Activated CD4-positive, CD25-positive, alpha-beta regulatory T cell treated with anti-CD3 and anti-CD28 coated beads, Interleukin-2, amount 50 U/mL, for 72 hours (primary cell): ENCODE results near the gene UNC13D.
"Not testable (repeated sequence)": the region's sequence is repeated elsewhere in the genome, so short reads cannot be mapped to it uniquely, and the experiment has no call there.

ENCODE experiments used
- DNase-seq: peaks from one replicate; pipeline ENCODE4 v3.0.0; 2021

Gene UNC13D

DNA sequence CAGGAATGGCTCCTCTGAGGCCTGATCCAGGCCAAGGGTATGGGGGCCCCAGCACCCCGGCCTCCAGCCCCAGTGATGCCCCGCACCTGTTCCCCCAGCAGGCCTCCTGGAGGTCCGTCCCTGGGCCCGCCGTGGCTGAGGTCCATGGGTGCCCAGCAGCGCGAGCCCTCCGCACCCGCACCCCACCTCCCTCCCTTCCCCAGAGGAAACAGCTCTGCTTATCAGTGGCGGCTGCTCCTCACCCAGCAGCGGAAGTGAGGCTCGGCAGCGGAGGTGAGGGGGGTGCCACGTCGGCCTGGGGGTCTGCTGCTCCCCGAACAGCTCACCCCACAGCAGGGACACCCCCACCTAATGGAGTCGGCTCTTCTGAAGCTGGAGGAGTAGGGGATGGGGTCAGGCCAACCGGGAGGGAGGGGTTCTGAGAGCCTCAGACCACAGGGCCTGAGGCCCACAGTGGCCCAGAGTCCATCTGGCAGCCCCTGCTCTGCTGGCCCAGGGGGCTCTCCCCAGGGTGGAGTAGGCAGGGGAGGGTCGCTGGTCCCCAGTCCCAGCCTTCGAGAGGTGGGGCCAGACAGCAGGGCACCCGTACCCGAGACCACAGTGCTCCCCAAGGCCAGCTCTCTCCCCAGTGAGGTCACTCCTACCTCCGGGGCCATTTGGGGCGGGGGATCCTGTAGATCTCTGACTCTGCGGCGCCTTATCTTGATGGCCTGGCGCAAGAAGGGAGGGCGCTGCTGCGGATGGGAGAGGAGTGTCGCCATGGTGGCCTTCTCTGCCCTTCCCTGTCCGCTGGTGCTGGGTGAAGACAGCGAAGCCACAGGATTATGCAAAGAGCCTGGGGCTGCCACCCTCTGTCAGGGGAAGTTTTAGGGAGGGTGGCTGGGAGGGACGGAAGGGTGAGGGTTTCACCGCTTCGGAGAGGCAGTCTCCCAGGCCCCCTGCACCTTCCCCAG, at the start of gene UNC13D:
Gene UNC13D (minus strand): TSS at position 828 of the 953 bp plus-strand sequence. CDS start 67 bp downstream, at position 761.
- DNase-seq = peak; percentile 61

DNA sequence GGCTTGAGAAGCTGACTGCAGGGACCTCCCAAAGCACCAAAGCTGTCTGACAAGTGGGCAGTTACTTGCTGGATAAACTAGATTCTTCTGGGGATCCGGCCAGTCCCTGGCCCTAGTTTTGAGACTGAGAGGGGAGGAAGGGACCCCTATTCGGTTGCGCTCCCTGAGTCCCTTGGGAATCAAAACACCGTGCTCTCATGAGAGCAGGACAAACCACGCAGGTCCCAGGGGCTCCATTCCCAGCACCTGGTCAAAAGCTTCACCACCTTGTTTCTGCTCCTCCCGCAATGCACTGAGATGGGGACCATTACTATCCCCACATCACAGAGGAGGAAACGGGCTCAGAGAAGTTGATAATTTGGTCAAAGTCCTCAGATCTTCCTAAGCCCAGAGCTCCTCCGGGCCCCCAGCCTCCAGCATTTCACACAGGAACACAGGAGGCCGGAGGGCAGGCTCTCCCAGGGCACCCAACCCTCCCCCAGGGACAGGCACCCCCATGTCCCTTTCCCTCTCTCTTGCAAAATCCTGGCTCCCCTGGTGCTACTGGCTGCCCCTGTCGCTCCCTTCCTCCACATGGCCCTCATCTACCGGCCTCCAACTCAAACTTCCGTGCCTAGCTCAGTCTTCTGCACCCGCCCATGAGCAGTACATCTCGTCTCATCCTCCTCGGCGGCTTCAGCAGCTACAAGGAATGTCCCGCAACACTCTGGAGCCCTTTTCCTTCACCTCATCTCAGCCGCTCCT, 49.3 kb upstream of the UNC13D start:
- DNase-seq = no peak

DNA sequence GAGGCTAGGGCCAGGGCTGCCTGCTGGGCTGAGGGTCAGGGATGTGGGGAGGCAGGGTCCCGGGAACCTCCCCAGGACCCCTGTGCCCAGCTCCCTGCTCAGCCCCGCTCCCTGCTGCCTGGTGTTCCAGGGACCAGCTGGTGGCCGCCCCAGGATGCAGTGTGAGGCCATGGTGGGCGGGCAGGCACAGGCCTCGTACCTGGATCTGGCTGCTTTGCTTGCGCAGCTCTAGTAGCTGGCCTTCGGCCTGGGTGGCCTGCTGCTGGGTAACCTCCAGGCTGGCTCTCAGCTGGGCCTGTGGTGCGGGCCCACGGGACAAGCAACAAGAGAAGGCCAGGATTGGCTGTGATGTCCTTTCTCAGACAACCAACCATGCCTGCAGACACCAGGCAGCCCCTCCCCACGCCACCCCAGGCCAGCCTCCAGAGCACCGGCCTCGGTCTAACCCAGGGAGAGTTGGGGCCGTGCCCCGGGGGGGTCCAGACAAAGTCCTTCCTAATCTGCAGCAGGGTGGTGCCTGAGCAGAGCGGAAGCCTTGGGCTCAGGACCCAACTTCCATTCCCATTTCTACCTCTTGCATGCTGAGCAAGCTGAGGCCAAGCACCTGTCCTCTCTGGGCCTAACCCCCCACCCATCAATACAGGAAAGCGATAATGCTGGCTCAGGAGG, 48.5 kb upstream of the UNC13D start:
- no peak for DNase-seq

DNA sequence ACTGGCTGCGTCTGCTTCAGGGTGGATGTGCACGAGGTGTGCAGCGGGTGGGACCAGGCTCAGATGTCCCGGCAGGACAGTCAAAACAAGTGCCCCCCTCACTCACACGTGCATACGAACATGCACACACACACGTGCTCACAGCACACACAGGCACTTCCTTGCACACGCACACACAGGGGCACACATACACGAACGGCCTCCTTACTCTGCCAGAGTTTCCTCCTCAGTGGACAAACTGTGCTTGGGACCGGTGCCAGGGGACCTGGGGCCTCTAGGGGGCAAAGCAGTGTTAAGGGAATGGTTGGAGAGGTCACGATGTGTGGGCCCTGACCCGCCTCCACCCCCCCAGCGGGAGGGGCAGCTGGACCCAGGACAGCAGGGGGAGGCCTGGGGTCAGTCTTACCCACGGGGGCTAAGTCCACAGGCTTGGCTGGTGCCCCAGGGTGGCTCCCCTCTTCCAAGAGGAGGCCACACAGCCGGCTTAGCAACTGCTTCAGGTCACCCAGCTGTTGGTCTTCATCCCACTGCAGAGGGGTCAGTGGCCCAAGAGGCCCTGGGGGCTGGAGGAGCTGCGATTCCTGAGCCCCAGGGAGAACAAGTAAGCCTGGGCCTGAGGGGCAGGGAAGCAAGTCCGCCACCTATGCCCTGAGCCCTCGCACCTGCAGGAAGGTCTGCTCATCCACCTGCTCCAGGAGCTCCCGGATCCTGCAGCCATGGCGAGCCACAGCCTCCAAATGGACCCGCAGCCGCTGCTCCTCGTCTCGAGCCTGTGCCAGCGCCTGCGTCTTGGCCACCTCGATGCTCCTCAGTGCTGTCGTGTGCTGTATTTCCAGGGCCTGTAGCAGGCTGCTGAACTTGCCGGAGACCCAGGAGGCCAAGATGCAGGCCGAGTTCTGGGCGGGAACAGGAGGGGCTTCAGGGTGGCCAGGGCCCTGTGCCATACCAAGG, 47.7 kb upstream of the UNC13D start:
- no peak for DNase-seq

DNA sequence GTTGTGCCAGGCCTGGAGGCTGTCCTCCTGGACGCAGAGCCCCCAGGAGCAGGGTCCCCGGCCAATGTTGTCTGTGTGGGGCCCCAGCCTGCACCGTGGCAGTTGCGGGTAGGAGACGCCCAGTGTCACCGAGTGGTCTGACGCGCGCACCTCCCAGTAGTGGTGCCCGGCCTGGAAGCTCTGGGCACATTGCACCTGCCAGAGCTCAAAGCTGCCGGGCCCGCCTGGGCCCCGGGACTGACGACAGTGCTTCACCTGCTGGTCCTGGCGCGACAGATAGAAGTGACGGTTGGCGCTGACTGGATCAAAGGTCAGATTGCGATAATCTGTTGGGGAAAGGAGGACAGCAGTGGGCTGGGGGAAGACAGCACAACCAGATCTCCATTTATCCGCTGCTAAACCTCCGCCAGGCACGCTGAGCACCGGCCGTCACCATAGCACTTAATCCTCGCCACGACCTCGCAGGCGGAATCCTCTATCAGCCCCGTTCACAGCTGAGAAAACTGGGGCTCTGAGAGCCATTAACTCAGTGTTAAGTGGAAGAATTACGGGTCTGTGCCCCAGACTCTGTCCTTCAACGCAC, 46.9 kb upstream of the UNC13D start:
- no peak for DNase-seq

DNA sequence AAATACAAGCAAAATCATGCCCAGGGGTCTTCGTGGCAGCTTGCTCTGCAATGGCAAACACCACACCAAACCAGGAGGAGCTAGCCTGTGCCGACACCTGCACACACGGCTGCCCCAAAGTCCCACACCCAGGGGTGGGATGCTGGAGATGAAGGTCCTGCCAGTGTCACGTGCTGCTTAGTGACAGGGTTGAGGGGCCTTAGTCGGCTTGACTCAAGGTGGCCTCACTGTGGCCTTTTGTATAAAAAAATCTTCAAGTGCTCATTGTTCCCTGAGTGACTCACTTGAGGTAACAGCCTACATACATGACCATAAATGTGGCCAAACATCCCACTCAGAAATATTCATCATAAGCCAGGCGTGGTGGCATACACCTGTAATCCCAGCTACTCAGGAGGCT, 45.2 kb upstream of the UNC13D start:
- DNase-seq = no peak

DNA sequence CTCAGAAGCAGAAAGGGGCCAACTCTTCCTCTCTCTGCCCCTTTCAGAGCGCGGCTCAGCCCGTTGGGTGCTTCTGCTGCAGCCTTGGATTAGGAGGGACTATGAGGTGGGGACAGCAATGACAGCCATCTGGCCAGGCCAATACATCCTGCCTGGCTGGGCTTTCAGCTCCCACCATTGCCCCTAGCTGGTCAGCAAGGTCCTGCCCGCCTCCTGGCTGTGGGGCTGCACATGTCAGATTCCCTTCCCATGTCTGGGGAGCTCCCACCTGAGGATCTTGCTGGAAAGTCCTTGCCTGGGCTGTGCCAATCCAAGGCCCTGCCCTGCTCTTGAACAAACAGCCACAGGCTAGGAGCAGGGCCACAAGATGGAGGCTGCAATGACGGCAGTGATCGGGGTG, 44.3 kb upstream of the UNC13D start:
- DNase-seq = no peak

DNA sequence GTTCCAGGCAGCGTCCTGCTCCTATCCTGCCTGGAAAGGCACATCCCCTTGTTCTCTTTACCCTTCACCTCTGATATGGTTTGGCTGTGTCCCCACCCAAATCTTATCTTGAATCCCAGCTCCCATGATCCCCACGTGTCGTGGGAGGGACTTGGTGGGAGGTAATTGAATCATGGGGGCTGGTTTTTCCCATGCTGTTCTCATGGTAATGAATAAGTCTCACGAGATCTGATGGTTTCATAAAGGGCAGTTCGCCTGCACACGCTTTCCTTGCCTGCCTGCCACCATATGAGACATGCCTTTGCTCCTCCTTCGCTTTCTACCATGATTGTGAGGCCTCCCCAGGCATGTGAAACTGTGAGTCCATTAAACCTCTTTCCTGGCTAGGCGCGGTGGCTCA, 41.7 kb upstream of the UNC13D start:
- not testable (repeated sequence) for DNase-seq

DNA sequence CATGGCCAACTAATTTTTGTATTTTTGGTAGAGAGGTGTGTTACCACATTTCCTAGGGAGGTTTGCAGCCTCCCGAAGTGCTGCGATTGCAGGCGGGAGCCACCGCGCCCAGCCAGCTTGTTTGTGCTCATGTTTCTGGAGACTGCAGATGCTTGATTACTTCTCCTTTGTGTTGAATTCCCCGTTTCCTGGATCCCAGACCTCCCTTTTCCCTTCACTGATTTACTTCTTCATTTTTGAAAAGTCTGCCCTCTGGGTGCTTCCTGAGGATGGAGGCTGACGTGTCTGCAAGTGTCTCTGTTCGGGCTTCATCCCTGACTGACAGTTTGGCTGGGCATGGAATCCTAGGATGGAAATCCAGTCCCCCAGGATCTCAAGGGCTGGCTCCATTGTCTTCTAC, 41.2 kb upstream of the UNC13D start:
- DNase-seq = no peak

DNA sequence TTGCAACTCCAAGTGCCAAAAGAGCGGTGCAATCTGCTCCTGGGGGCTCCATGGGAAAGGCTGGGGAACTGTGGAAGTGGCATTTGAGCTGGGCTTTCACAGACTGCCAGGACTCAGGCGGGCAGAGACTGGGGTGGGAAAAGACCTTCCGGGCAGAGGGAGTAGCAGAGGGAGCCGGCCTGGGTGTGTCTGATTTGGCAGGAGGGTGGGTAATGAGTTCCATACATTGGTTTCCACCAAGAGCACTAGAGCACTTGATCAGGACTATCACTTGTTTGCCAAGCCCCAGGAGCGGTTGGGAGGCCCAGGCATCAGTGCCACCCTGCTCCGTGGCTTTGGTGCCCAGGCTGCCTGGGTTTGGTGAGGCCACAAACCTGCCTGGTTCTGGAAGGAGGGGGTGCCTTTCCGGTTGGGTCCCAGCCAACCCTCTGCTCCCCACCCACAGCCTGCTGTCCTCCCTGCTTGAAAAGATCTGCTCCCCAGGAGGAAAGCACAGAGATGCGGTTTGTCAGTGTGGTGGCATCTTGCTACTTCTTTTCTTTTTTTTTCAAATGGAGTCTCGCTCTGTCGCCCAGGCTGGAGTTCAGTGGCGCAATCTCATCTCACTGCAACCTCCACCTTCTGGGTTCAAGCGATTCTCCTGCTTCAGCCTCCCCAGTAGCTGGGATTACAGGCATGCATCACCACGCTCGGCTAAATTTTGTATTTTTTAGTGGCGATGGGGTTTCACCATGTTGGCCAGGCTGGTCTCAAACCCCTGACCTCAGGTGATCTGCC, 37.7 kb upstream of the UNC13D start:
- DNase-seq = no peak

DNA sequence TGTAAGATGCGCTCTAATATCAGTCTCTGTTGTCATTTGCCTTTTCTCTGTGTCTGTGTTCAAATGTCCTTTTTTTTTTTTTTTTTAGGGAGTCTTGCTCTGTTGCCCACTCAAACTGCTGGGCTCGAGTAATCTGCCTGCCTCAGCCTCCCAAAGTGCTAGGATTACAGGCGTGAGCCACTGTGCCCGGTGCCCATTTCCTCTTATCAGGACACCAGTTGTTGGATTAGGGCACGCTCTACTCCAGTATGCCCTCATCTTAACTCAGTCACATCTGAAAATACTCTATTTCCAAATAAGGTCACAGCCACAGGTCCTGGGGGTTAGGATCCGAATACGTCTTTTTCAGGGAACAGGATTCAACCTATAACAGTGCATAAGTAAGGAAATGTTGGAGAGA, 36.1 kb upstream of the UNC13D start:
- no peak for DNase-seq

DNA sequence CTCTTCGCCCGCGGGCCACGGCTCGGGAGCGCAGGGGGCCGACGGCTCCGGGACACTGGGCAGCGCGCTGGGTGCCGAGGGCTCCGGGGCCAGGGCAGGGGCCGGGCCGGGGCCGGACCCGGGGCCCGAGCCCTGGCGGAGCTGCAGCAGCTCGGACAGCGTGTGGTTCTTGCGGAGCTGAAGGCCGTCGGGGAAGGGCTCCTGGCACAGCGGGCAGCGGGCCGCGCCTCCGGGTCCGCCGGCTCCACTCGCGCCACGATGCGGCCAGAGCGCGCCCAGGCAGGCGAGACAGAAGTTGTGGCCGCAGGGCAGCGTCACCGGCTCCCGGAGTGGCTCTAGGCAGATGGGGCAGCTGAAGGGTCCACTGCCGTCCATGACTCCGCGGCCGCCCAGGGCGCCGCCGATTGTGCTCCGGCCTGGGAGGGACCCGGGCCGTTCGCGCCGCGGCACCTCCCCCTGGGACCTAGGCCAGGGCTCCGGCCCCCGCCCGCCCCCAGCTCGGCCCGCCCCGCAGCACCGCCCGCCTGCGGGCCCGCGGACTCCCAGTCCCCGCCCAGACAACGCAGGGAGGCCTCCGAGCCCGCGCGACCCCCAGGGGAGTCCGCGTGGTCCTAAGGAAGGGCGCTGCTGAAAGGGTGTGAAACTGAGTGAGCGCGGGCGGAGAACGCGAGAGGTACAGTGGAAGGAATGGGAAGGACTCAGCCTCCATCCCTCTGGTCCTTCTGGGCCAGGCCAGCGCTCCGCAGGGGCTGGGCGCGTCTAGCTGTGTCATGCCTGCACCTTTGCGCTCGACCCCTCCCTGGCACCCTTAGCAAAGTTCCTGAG, 34.2 kb upstream of the UNC13D start, which contains the start of gene TRIM47:
Gene TRIM47 (minus strand): TSS at position 408 of the 825 bp plus-strand sequence. CDS start 33 bp downstream, at position 375.
- DNase-seq = no peak

DNA sequence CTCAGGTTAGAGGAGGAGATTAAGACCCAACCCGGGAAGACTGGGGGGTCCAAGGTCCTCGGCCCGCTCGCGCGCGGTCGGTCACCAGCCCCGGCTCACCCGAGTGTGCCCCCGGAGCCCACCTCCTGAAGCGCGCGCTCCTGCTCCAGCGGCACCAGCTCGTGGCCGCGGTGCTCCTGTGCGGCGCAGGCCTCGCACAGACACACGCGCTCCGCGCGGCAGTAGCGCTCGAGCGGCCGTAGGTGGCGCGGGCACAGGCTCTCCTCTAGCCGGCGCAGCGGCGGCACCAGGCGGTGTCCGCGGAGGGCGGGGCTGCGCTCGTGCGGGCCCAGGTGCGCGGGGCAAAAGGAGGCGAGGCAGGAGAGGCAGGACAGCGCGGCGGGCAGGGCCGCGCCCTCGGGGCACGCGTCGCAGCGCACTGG, 33.6 kb upstream of the UNC13D start:
- DNase-seq = peak; percentile 70

DNA sequence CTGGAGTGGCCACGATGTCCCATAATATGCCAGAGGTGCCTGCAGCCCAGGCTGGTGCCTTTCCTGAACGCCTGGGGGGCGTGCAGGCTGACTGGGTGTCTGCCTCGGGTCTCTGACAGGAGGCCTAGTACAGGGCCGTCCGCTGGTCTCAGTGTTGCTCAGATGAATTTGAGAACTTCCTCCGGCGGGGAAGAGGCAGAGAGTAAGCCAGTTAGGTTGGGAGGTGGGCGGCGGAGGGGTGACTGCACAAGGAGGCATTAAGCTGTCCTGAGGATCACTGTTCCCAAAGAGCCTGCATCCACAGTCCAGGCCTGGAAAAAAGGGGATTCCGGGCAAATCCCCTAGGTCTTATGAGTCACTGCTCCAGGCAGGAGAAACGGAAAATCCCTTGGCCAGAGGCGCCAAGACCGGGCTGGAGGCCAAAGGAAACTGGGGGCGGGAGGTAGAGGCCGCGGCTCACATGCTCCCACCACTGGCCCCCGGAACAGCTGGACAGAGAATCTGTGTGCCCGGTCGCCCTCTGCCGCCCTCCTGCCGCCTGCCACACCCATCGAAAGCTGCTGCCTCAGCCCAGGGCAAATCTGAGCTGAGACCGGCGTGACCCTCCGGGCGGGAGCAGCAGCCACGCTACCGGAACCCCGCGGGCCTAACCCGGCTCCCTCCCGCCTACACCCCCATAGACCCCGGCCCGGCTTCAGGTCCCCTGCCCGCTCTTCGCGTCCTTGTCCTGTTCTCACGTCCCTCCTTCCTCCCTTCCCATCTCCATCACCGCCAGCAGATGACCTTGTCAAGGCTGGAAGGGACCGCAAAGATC, 32.9 kb upstream of the UNC13D start:
- peak; percentile 49 for DNase-seq

DNA sequence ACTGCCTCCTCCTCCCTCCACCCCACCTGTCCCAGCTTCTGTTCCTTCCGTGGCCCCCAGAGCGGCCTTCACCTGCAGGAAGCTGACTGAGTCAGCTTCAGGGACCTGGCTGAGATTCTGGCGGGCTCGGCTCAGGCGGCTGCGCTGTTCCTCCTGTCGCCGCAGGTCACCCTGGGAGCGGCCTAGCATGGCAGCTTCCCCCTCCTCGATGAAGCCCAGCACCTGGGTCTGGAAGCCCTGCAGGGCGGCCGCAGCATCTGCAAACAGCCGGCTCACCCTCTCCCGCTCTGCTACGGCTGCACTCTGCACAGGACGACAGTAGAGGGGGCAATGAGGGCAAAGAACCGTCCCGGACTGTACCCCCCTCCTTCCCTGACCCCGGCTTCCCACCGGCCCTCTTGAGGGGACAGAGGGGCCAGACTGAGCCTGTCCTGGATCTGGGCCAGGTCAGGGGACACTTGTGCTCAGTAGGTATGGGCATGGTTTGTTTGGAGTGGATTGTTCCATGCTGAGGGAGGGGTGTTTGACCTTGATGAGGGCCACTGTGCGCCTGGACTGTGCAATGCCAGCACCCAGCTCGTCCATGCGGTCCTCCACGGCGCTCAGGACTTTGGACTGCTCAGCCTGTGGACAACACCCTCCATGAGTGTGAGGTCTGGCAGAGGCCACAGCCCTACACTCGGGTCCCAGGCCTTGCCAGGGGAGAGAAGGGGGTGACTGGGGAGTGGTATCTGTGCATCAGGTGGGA, 32.2 kb upstream of the UNC13D start:
- DNase-seq = peak; percentile 54

DNA sequence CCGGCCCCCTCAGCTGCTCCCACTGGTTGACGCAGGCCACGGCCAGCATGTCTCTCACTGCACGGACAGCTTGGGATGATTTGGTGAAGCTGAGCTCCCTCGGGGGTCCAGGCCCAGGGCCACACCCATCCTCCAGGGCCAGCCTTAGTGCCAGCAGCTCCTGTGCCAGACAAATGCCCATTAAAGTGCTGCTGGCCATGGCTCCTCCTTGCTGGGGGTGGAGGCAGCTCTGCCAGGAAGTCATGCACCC, 31.7 kb upstream of the UNC13D start:
- DNase-seq = no peak

DNA sequence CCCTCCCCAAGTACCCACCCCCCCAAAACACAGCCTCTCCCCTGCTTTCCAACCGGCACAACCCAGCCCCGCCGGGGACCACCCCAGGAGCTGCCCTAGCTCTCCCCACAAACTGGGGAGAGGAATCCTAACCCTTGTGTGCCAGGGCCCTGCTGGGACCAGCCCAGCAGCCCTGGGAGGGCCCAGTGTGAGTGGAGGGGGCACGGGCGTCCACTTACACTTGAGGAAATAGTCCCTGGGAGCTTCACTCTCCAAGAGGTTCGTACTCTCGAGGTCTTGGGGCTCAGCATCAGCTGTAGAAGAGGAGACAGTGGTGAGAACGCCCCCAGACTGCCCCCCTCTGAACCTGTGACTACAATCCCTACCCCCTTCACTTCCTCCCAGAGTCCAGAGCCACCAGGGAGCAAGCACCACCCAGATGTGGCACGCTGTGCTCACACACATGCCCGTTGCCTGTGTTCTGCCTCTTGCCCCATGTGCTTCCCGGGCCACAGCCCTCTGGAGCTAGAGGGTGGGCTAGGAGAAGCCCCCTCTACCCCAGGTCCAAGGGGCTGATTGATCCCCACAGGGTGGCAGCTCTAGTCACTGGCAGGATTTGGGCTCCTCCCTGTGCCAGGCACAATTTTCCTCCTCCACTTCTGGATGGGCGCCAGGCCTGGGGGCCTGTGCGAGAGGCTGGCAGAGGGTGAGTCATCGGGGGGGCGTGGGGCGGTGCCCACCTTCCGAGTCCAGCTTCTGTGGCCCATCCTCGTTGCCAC, 31.2 kb upstream of the UNC13D start:
- no peak for DNase-seq
